DOHH2 (cell line): ENCODE data around the gene EPHB3.

Source experiments
- CTCF ChIP-seq: fragments of 200-600 bp; sonication (generic); IDR thresholded peaks from one replicate; pipeline ENCODE4 v1.5.1; 2014; ENCODE audit warnings: antibody characterized with exemption, mild to moderate bottlenecking, low read depth, low read length; ENCODE audit not compliant: poor library complexity, severe bottlenecking
- EZH2phosphoT487 ChIP-seq: fragments of 200-600 bp; sonication (generic); IDR thresholded peaks from 2 replicates; pipeline ENCODE4 v1.6.1; 2017; ENCODE audit warnings: borderline replicate concordance, mild to moderate bottlenecking, antibody characterized with exemption, low read length, moderate library complexity, mixed read lengths

- TF ChIP-seq EZH2phosphoT487 (no peak), CTCF (no peak)
These were observed 2.5 kb downstream of the EPHB3 start for GRCh38 chr3:184563941-184564684.
